Measurements from ENCODE around the gene DCANP1.

Gene DCANP1

GRCh38 chr5:135445306-135445985 lies 1.7 kb downstream of the DCANP1 start:
- Mint-ChIP-seq H3K36me3 (no peaks in the 10 kb centered on the region), H3K27ac (no peak overlapping the region), H3K4me1 (peaks cover 4% of the 10 kb centered on the region), H3K27me3 (peaks cover 29% of the 10 kb centered on the region), H3K9me3 (no peaks in the 10 kb centered on the region), H3K4me3 (no peak overlapping the region)
- no peak for DNase-seq (ENCODE audit: low spot score in 2 of 2)
- ATAC-seq (ENCODE audit: low read depth): no peak

GRCh38 chr5:135444881-135445280 lies 2.3 kb downstream of the DCANP1 start:
- H3K9me3 Mint-ChIP-seq: no peaks in the 10 kb centered on the region
- H3K4me1 Mint-ChIP-seq: peaks cover 4% of the 10 kb centered on the region
- H3K4me3 Mint-ChIP-seq: no peak overlapping the region
- ATAC-seq (ENCODE audit: low read depth) (no peak), DNase-seq (ENCODE audit: low spot score in 2 of 2) (no peak)
- H3K36me3 Mint-ChIP-seq: no peaks in the 10 kb centered on the region
- peaks cover 30% of the 10 kb centered on the region for H3K27me3 Mint-ChIP-seq
- no peak overlapping the region for H3K27ac Mint-ChIP-seq

- DNase-seq (ENCODE audit: low spot score in 2 of 2): no peak
- Mint-ChIP-seq H3K9me3 (no peaks in the 10 kb centered on the region), H3K4me1 (peaks cover 4% of the 10 kb centered on the region), H3K27me3 (peaks cover 26% of the 10 kb centered on the region), H3K36me3 (no peaks in the 10 kb centered on the region), H3K4me3 (no peak overlapping the region), H3K27ac (no peak overlapping the region)
- ATAC-seq (ENCODE audit: low read depth): no peak
Observed at GRCh38 chr5:135444360-135444759, 2.8 kb downstream of the DCANP1 start.

GRCh38 chr5:135443161-135443960 lies 3.8 kb downstream of the DCANP1 start:
- no peaks in the 10 kb centered on the region for H3K9me3 Mint-ChIP-seq
- H3K4me1 Mint-ChIP-seq: peaks cover 4% of the 10 kb centered on the region
- ATAC-seq (ENCODE audit: low read depth): no peak

GRCh38 chr5:135442431-135443160 lies 4.6 kb downstream of the DCANP1 start:
- peaks cover 4% of the 10 kb centered on the region for H3K4me1 Mint-ChIP-seq
- DNase-seq (ENCODE audit: low spot score in 2 of 2) (no peak), ATAC-seq (ENCODE audit: low read depth) (no peak)
- no peak overlapping the region for H3K27ac Mint-ChIP-seq
- H3K9me3 Mint-ChIP-seq: no peaks in the 10 kb centered on the region
- no peaks in the 10 kb centered on the region for H3K36me3 Mint-ChIP-seq
- no peak overlapping the region for H3K4me3 Mint-ChIP-seq
- peaks cover 24% of the 10 kb centered on the region for H3K27me3 Mint-ChIP-seq

More at GRCh38 chr5:135443161-135443960, 3.8 kb downstream of the DCANP1 start:
- Mint-ChIP-seq H3K27me3 (peaks cover 26% of the 10 kb centered on the region), H3K4me3 (no peak overlapping the region), H3K36me3 (no peaks in the 10 kb centered on the region), H3K27ac (no peak overlapping the region)
- no peak for DNase-seq (ENCODE audit: low spot score in 2 of 2)

- H3K9me3 Mint-ChIP-seq: no peaks in the 10 kb centered on the region
- no peak for ATAC-seq (ENCODE audit: low read depth)
- H3K27ac Mint-ChIP-seq: no peak overlapping the region
- H3K4me3 Mint-ChIP-seq: no peak overlapping the region
- peaks cover 18% of the 10 kb centered on the region for H3K27me3 Mint-ChIP-seq
- H3K36me3 Mint-ChIP-seq: no peaks in the 10 kb centered on the region
- H3K4me1 Mint-ChIP-seq: peaks cover 8% of the 10 kb centered on the region
- DNase-seq (ENCODE audit: low spot score in 2 of 2): no peak
Observed at GRCh38 chr5:135441919-135442318, 5.2 kb downstream of the DCANP1 start.

GRCh38 chr5:135441350-135441831 lies 5.8 kb downstream of the DCANP1 start:
- Mint-ChIP-seq H3K4me3 (no peak overlapping the region), H3K27me3 (peaks cover 18% of the 10 kb centered on the region), H3K27ac (no peak overlapping the region), H3K4me1 (peaks cover 8% of the 10 kb centered on the region), H3K36me3 (no peaks in the 10 kb centered on the region), H3K9me3 (no peaks in the 10 kb centered on the region)
- no peak for DNase-seq (ENCODE audit: low spot score in 2 of 2)
- no peak for ATAC-seq (ENCODE audit: low read depth)

GRCh38 chr5:135440916-135441315 lies 6.2 kb downstream of the DCANP1 start:
- no peak overlapping the region for H3K4me3 Mint-ChIP-seq
- H3K4me1 Mint-ChIP-seq: peaks cover 8% of the 10 kb centered on the region
- DNase-seq (ENCODE audit: low spot score in 2 of 2): peak in 1 of 2 donors; percentile 3
- no peaks in the 10 kb centered on the region for H3K36me3 Mint-ChIP-seq
- H3K27ac Mint-ChIP-seq: no peak overlapping the region
- no peaks in the 10 kb centered on the region for H3K9me3 Mint-ChIP-seq
- no peak for ATAC-seq (ENCODE audit: low read depth)
- H3K27me3 Mint-ChIP-seq: peaks cover 20% of the 10 kb centered on the region

GRCh38 chr5:135439231-135440205 lies 7.6 kb downstream of the DCANP1 start:
- H3K27ac Mint-ChIP-seq: no peak overlapping the region
- DNase-seq (ENCODE audit: low spot score in 2 of 2) (peak in 1 of 2 donors; percentile 8), ATAC-seq (ENCODE audit: low read depth) (no peak)
- no peak overlapping the region for H3K4me3 Mint-ChIP-seq
- peaks cover 20% of the 10 kb centered on the region for H3K27me3 Mint-ChIP-seq
- H3K9me3 Mint-ChIP-seq: no peaks in the 10 kb centered on the region
- H3K36me3 Mint-ChIP-seq: no peaks in the 10 kb centered on the region
- H3K4me1 Mint-ChIP-seq: peaks cover 8% of the 10 kb centered on the region

GRCh38 chr5:135438636-135439221 lies 8.4 kb downstream of the DCANP1 start:
- DNase-seq (ENCODE audit: low spot score in 2 of 2) (peak in 1 of 2 donors; percentile 4), ATAC-seq (ENCODE audit: low read depth) (no peak)
- Mint-ChIP-seq H3K27me3 (peaks cover 14% of the 10 kb centered on the region), H3K27ac (no peak overlapping the region), H3K36me3 (no peaks in the 10 kb centered on the region), H3K4me1 (peaks cover 8% of the 10 kb centered on the region), H3K9me3 (no peaks in the 10 kb centered on the region), H3K4me3 (no peak overlapping the region)

GRCh38 chr5:135437796-135438560 lies 9.2 kb downstream of the DCANP1 start:
- DNase-seq (ENCODE audit: low spot score in 2 of 2) (peak in 1 of 2 donors; percentile 8), ATAC-seq (ENCODE audit: low read depth) (no peak)
- Mint-ChIP-seq H3K27me3 (peaks cover 10% of the 10 kb centered on the region), H3K36me3 (no peaks in the 10 kb centered on the region), H3K27ac (no peak overlapping the region), H3K4me3 (no peak overlapping the region), H3K9me3 (no peaks in the 10 kb centered on the region), H3K4me1 (peaks cover 8% of the 10 kb centered on the region)

GRCh38 chr5:135437422-135437795 lies 9.7 kb downstream of the DCANP1 start:
- Mint-ChIP-seq H3K9me3 (no peaks in the 10 kb centered on the region), H3K4me1 (peaks cover 8% of the 10 kb centered on the region), H3K27me3 (peaks cover 8% of the 10 kb centered on the region), H3K4me3 (no peak overlapping the region), H3K27ac (no peak overlapping the region), H3K36me3 (no peaks in the 10 kb centered on the region)
- peak; percentile 37 for ATAC-seq (ENCODE audit: low read depth)
- DNase-seq (ENCODE audit: low spot score in 2 of 2): peak in 1 of 2 donors; percentile 6
